Measurements from ENCODE around the gene MYL5.

DNA sequence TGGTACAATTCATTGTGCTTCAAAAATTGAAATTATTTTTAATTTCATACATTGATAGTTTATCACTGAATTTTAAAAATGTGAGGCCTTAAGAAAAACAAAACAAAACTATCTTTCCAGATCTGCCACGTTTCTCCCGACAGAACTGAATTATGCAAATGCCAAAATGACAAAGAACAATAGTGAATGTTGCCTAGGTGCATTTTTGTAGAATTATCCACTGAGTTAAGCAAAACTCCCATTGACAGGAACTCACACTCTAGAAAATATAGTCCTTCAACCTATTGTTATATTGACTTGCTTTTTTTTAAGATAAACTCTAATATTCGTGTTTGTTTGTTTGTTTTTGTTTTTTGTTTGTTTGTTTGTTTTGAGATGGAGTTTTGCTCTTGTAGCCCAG lies 37.8 kb downstream of the MYL5 start:
- no peak for TF ChIP-seq HNRNPLL (IDR thresholded peaks at IDR 0.05; ENCODE audit: low read depth, low read length, poor library complexity, severe bottlenecking)
- TF ChIP-seq, protein P1, sequence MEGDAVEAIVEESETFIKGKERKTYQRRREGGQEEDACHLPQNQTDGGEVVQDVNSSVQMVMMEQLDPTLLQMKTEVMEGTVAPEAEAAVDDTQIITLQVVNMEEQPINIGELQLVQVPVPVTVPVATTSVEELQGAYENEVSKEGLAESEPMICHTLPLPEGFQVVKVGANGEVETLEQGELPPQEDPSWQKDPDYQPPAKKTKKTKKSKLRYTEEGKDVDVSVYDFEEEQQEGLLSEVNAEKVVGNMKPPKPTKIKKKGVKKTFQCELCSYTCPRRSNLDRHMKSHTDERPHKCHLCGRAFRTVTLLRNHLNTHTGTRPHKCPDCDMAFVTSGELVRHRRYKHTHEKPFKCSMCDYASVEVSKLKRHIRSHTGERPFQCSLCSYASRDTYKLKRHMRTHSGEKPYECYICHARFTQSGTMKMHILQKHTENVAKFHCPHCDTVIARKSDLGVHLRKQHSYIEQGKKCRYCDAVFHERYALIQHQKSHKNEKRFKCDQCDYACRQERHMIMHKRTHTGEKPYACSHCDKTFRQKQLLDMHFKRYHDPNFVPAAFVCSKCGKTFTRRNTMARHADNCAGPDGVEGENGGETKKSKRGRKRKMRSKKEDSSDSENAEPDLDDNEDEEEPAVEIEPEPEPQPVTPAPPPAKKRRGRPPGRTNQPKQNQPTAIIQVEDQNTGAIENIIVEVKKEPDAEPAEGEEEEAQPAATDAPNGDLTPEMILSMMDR (CRISPR knock-in tag; IDR thresholded peaks at IDR 0.05): no peak
- TF ChIP-seq RXRA (CRISPR knock-in tag; IDR thresholded peaks at IDR 0.05): no peak
- TF ChIP-seq EP300 (IDR thresholded peaks at IDR 0.05; ENCODE audit: low read depth in 2 of 2, low read length in 2 of 2): no peak
- TF ChIP-seq EP300 (CRISPR knock-in tag; IDR thresholded peaks at IDR 0.05; ENCODE audit: borderline replicate concordance): no peak
- no peak for TF ChIP-seq ZNF24 (IDR thresholded peaks at IDR 0.05)
- TF ChIP-seq MZF1 (CRISPR knock-in tag; IDR thresholded peaks at IDR 0.05; ENCODE audit: borderline replicate concordance): no peak
- TF ChIP-seq YEATS4 (CRISPR knock-in tag; IDR thresholded peaks at IDR 0.05; ENCODE audit: borderline replicate concordance): no peak
- no peak for TF ChIP-seq KAT8 (CRISPR knock-in tag; IDR thresholded peaks at IDR 0.05)
- no peak for TF ChIP-seq ZNF274 (CRISPR knock-in tag; IDR thresholded peaks at IDR 0.05)
- TF ChIP-seq JUND (CRISPR knock-in tag; IDR thresholded peaks at IDR 0.05): no peak
- no peak for TF ChIP-seq ZBTB8A (CRISPR knock-in tag; IDR thresholded peaks at IDR 0.05; ENCODE audit: borderline replicate concordance, low read depth)
- TF ChIP-seq MAFF (IDR thresholded peaks at IDR 0.05; ENCODE audit: low read depth, low read length): no peak
